ENCODE results near the gene SMARCA2.

GRCh38 chr9:2170722-2171121 is 155.6 kb downstream of the SMARCA2 start:
- TF ChIP-seq, protein P1, sequence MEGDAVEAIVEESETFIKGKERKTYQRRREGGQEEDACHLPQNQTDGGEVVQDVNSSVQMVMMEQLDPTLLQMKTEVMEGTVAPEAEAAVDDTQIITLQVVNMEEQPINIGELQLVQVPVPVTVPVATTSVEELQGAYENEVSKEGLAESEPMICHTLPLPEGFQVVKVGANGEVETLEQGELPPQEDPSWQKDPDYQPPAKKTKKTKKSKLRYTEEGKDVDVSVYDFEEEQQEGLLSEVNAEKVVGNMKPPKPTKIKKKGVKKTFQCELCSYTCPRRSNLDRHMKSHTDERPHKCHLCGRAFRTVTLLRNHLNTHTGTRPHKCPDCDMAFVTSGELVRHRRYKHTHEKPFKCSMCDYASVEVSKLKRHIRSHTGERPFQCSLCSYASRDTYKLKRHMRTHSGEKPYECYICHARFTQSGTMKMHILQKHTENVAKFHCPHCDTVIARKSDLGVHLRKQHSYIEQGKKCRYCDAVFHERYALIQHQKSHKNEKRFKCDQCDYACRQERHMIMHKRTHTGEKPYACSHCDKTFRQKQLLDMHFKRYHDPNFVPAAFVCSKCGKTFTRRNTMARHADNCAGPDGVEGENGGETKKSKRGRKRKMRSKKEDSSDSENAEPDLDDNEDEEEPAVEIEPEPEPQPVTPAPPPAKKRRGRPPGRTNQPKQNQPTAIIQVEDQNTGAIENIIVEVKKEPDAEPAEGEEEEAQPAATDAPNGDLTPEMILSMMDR (IDR thresholded peaks at IDR 0.05; ENCODE audit: poor library complexity, severe bottlenecking), result no peak
- no peak for TF ChIP-seq EP300 (conservative IDR thresholded peaks at IDR 0.05; ENCODE audit: poor library complexity, severe bottlenecking)
- TF ChIP-seq TAF1 (IDR thresholded peaks at IDR 0.05; ENCODE audit: low read depth), result no peak
- no peak for TF ChIP-seq EZH2 (IDR thresholded peaks at IDR 0.05; ENCODE audit: borderline replicate concordance, insufficient read depth, low read length, poor library complexity, severe bottlenecking)
- TF ChIP-seq POLR2AphosphoS5 (IDR thresholded peaks at IDR 0.05), result no peak
